Left lung (tissue), 10 donors: ENCODE results near the gene FADS3. TPM values are rescaled to one million over a fixed set of nuclear protein-coding genes. Genes with fewer than 3 reads are reported as not detected.

Experiments
- ATAC-seq: fragments of 200-7000 bp; cut with Tn5 transposase; one replicate; pipeline ENCODE4 v1.9.1; 2020; ENCODE audit warnings: moderate library complexity
- DNase-seq, 4 donors: peaks; one replicate each; pipeline ENCODE4 v3.0.0-alpha.2; 2013 to 2020
- H3K27ac ChIP-seq, 2 donors: fragments of 200-600 bp; sonication (generic) in 1 of 2; one replicate each; pipeline versions ENCODE4 v1.5.0 to v1.8.0; 2020 to 2021
- H3K27me3 ChIP-seq, 2 donors: fragments of 200-600 bp; sonication (generic) in 1 of 2; one replicate each; pipeline versions ENCODE4 v1.5.0 to v1.8.0; 2020 to 2021
- H3K36me3 ChIP-seq, 2 donors: fragments of 200-600 bp; sonication (generic) in 1 of 2; one replicate each; pipeline versions ENCODE4 v1.5.0 to v1.8.0; 2020 to 2021
- H3K4me1 ChIP-seq, 2 donors: fragments of 200-600 bp; one replicate each; pipeline ENCODE4 v1.8.0; 2021
- H3K4me3 ChIP-seq, 2 donors: fragments of 200-600 bp; sonication (generic) in 1 of 2; one replicate each; pipeline versions ENCODE4 v1.5.0 to v1.8.0; 2020 to 2021; ENCODE audit warnings: mild to moderate bottlenecking in 1 of 2
- H3K9me3 ChIP-seq, 2 donors: fragments of 200-600 bp; sonication (generic) in 1 of 2; one replicate each; pipeline versions ENCODE4 v1.5.0 to v1.8.0; 2020 to 2021
- CTCF ChIP-seq, 2 donors: fragments of 200-600 bp; sonication (generic) in 1 of 2; IDR thresholded peaks; one replicate each; pipeline versions ENCODE4 v1.5.0 to v1.8.0; 2021; ENCODE audit warnings: antibody characterized with exemption in 2 of 2
- intact Hi-C, 2 donors: fragments of 100-400 bp; cut with DNase I; formaldehyde crosslinking; loops; one replicate each; pipeline versions ENCODE4 v1.11.2 to v1.14.2; 2022
- polyA plus RNA-seq, 6 donors: library from polyadenylated mRNA; unstranded; fragments of 120-200 nt; gene quantifications; one replicate each; pipeline ENCODE4 v1.2.1, GENCODE V29; 2013; ENCODE audit not compliant: insufficient read length in 6 of 6
- total RNA-seq, 2 donors: library from RNA; stranded (reverse); fragmentation: NEBNext Ultra II Directional; extraction: Animal tissue kit (Norgen Biotek cat#: 25700); gene quantifications; one replicate each; pipeline ENCODE4 v1.2.1, GENCODE V29; 2021
- donor health status: DM: no; HTN: yes; CAD: no.
- donor health status: DM: no; HTN: no; CAD: no.

FADS3 gene
- total and polyA plus RNA-seq, 8 donors, result 8.3 to 71.4 (median 12.9) TPM

GRCh38 chr11:61907871-61908729, 16.8 kb upstream of the FADS3 start:
- DNase-seq (peak in 1 of 4 donors; percentile 66), ATAC-seq (no peak)
- H3K4me3 ChIP-seq, result no peak overlapping the region
- no peak overlapping the region for H3K27ac ChIP-seq
- intact Hi-C loops, result no loop called here
- peaks cover 9 to 28% of the 10 kb centered on the region in 2 donors for H3K4me1 ChIP-seq
- no peaks in the 10 kb centered on the region for H3K27me3 ChIP-seq
- no peaks in the 10 kb centered on the region for H3K9me3 ChIP-seq
- TF ChIP-seq CTCF (IDR thresholded peaks at IDR 0.05), result no peak
- H3K36me3 ChIP-seq, result peaks cover 0 to 15% of the 10 kb centered on the region in 2 donors

- Histone ChIP-seq H3K27ac (no peak overlapping the region), H3K4me3 (no peak overlapping the region), H3K9me3 (no peaks in the 10 kb centered on the region), H3K36me3 (peaks cover 0 to 15% of the 10 kb centered on the region in 2 donors), H3K4me1 (peaks cover 9 to 20% of the 10 kb centered on the region in 2 donors), H3K27me3 (no peaks in the 10 kb centered on the region)
- peak in 1 of 4 donors; percentile 67 for DNase-seq
- ATAC-seq, result no peak
- no peak for TF ChIP-seq CTCF (IDR thresholded peaks at IDR 0.05)
- intact Hi-C loops, result no loop called here
Observed at GRCh38 chr11:61907282-61907681, 15.9 kb upstream of the FADS3 start.

- DNase-seq (no peak), ATAC-seq (no peak)
- peaks cover 9 to 12% of the 10 kb centered on the region in 2 donors for H3K4me1 ChIP-seq
- no peaks in the 10 kb centered on the region for H3K9me3 ChIP-seq
- H3K36me3 ChIP-seq, result peaks cover 0 to 15% of the 10 kb centered on the region in 2 donors
- H3K27me3 ChIP-seq, result no peaks in the 10 kb centered on the region
- intact Hi-C loops, result no loop called here
- no peak for TF ChIP-seq CTCF (IDR thresholded peaks at IDR 0.05)
- no peak overlapping the region for H3K27ac ChIP-seq
- H3K4me3 ChIP-seq, result no peak overlapping the region
Observed at GRCh38 chr11:61906522-61906909, 15.2 kb upstream of the FADS3 start.

- Histone ChIP-seq H3K36me3 (peaks cover 0 to 15% of the 10 kb centered on the region in 2 donors), H3K9me3 (no peaks in the 10 kb centered on the region), H3K27ac (no peak overlapping the region), H3K4me3 (no peak overlapping the region), H3K4me1 (peaks cover 8 to 9% of the 10 kb centered on the region in 2 donors), H3K27me3 (no peaks in the 10 kb centered on the region)
- no peak for ATAC-seq
- no peak for DNase-seq
- no peak for TF ChIP-seq CTCF (IDR thresholded peaks at IDR 0.05)
- intact Hi-C loops, result no loop called here
Observed at GRCh38 chr11:61905801-61906521, 14.6 kb upstream of the FADS3 start.

GRCh38 chr11:61905067-61905696, 13.8 kb upstream of the FADS3 start:
- H3K27me3 ChIP-seq, result no peaks in the 10 kb centered on the region
- DNase-seq, result no peak
- H3K36me3 ChIP-seq, result peaks cover 0 to 15% of the 10 kb centered on the region in 2 donors
- peaks cover 8 to 9% of the 10 kb centered on the region in 2 donors for H3K4me1 ChIP-seq
- H3K4me3 ChIP-seq, result no peak overlapping the region
- TF ChIP-seq CTCF (IDR thresholded peaks at IDR 0.05), result no peak
- intact Hi-C loops, result no loop called here
- ATAC-seq, result no peak
- no peaks in the 10 kb centered on the region for H3K9me3 ChIP-seq
- H3K27ac ChIP-seq, result no peak overlapping the region
